NT2/D1 (cell line): ENCODE data around the gene LYPD6B.

Experiments used
- SUZ12 ChIP-seq: IDR thresholded peaks from 2 replicates; pipeline ENCODE4 v1.6.1; 2011; ENCODE audit not compliant: insufficient read length, insufficient read depth; ENCODE audit errors: extremely low read depth
- YY1 ChIP-seq: IDR thresholded peaks from 2 replicates; pipeline ENCODE4 v1.6.1; 2011; ENCODE audit not compliant: insufficient read length, insufficient read depth
- ZNF274 ChIP-seq: IDR thresholded peaks from 2 replicates; pipeline ENCODE4 v1.6.1; 2011; ENCODE audit warnings: mild to moderate bottlenecking, low read depth, low read length

DNA sequence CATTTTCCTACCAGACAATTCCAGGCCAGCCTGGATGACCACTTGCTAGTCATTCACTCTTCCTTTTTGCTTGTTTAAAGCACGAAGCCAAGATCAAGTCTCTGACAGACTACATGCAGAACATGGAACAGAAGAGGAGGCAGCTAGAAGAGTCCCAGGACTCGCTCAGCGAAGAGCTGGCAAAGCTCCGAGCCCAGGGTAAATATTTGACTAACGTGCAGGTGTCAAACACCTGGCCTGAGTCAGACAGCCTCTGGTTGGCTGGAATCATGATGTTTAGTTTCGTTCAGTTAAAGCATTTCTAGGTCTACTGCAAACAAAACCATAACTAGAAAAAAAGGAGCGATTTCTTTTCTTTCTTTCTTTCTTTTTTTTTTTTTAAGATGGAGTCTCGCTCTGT lies 44.2 kb upstream of the LYPD6B start:
- TF ChIP-seq YY1 (no peak), SUZ12 (no peak), ZNF274 (no peak)
